Endothelial cell of umbilical vein (primary cell): Measurements from ENCODE around the gene PKDCC. TPM values are rescaled to one million over a fixed set of nuclear protein-coding genes. Genes with fewer than 3 reads are reported as not detected.
"Not testable (repeated sequence)": the region's sequence is repeated elsewhere in the genome, so short reads cannot be mapped to it uniquely, and the experiment has no call there.

Experiments
- BruUV-seq: library from RNA; stranded (reverse); fragments of 400-500 nt; replicated peaks from 2 replicates; lab custom pipeline; 2021; lab: Mats Ljungman, UMichigan
- CTCF ChIA-PET: fragments of 300-600, 350-600 bp; sonication (Branson Sonifier 250); formaldehyde crosslinking; loops from one replicate; lab custom pipeline; 2021; ENCODE audit warnings: antibody characterized with exemption, inconsistent platforms; lab: Charles Lee
- POLR2A ChIA-PET: fragments of 300-600, 350-600 bp; sonication (Branson Sonifier 250); formaldehyde crosslinking; loops from one replicate; lab custom pipeline; 2021; ENCODE audit warnings: antibody characterized with exemption, inconsistent platforms; lab: Charles Lee
- DNase-seq: peaks from one replicate; pipeline ENCODE4 v3.0.0-alpha.2; 2011; ENCODE audit warnings: low read depth, low spot score
- FAIRE-seq: peaks from 2 replicates; lab custom pipeline; 2011; peaks lifted over from hg19 to GRCh38; lab: Jason Lieb, UNC
- H2AFZ ChIP-seq: 2 replicates; pipeline ENCODE4 v1.6.0; 2012; ENCODE audit warnings: low read depth, low read length, control low read depth, inconsistent platforms
- H3K27ac ChIP-seq: 2 replicates; pipeline ENCODE4 v1.5.1; 2011; ENCODE audit warnings: low read depth, mild to moderate bottlenecking, control low read depth, low read length, moderate library complexity; ENCODE audit not compliant: insufficient read depth
- H3K27me3 ChIP-seq, 2 experiments: 2 replicates each; pipeline versions ENCODE4 v1.6.0 to v1.6.1; 2011; ENCODE audit warnings: low read length in 2 of 2, mixed read lengths in 1 of 2; ENCODE audit not compliant: control insufficient read depth in 2 of 2, insufficient read depth in 2 of 2
- H3K36me3 ChIP-seq, 2 experiments: 2 replicates in 1 of 2; 3 replicates in 1 of 2; pipeline ENCODE4 v1.5.1; 2011; ENCODE audit warnings: low read length in 2 of 2, mild to moderate bottlenecking in 1 of 2, moderate library complexity in 1 of 2; ENCODE audit not compliant: control insufficient read depth in 2 of 2, insufficient read depth in 2 of 2; ENCODE audit errors: extremely low read depth in 1 of 2
- H3K4me1 ChIP-seq: 3 replicates; pipeline ENCODE4 v1.5.1; 2011; ENCODE audit warnings: mild to moderate bottlenecking, low read length; ENCODE audit not compliant: control insufficient read depth, insufficient read depth; ENCODE audit errors: extremely low read depth
- H3K4me2 ChIP-seq: 2 replicates; pipeline ENCODE4 v1.6.1; 2011; ENCODE audit warnings: low read length, control low read depth, mixed read lengths; ENCODE audit not compliant: insufficient read depth
- H3K4me3 ChIP-seq, 3 experiments: fragments of 200-600 bp in 1 of 3; sonication (generic), shearing (Covaris generic) in 1 of 3; replicated peaks in 1 of 3; 2 replicates each; pipeline ENCODE4 v1.5.1; 2011 to 2016; ENCODE audit warnings: control low read depth in 3 of 3, low read length in 3 of 3, mild to moderate bottlenecking in 2 of 3, inconsistent platforms in 1 of 3, low read depth in 1 of 3, moderate library complexity in 1 of 3; ENCODE audit not compliant: insufficient read depth in 1 of 3
- H3K79me2 ChIP-seq: 2 replicates; pipeline ENCODE4 v1.6.0; 2012; ENCODE audit warnings: low read length, inconsistent platforms; ENCODE audit not compliant: control insufficient read depth, insufficient read depth
- H3K9ac ChIP-seq: replicated peaks from 2 replicates; pipeline ENCODE3; 2011; ENCODE audit warnings: low read length, control low read depth; ENCODE audit not compliant: insufficient read depth; ENCODE audit errors: extremely low read depth
- H3K9me1 ChIP-seq: replicated peaks from 3 replicates; pipeline ENCODE4 v1.6.0; 2011; ENCODE audit warnings: mild to moderate bottlenecking, low read length; ENCODE audit not compliant: control insufficient read depth, insufficient read depth; ENCODE audit errors: extremely low read depth
- H3K9me3 ChIP-seq: replicated peaks from 2 replicates; pipeline ENCODE4 v1.5.1; 2012; ENCODE audit warnings: low read length, inconsistent platforms; ENCODE audit not compliant: control insufficient read depth, insufficient read depth
- H4K20me1 ChIP-seq: replicated peaks from 2 replicates; pipeline ENCODE3; 2011; ENCODE audit warnings: mild to moderate bottlenecking, low read length; ENCODE audit not compliant: control insufficient read depth, insufficient read depth; ENCODE audit errors: extremely low read depth
- EZH2 ChIP-seq: IDR thresholded peaks from 2 replicates; pipeline ENCODE4 v1.6.1; 2012; ENCODE audit warnings: borderline replicate concordance, low read depth, mild to moderate bottlenecking, moderate library complexity, low read length, inconsistent platforms; ENCODE audit not compliant: severe bottlenecking
- FOS ChIP-seq: IDR thresholded peaks from 2 replicates; pipeline ENCODE4 v1.6.1; 2011; ENCODE audit warnings: mild to moderate bottlenecking, low read length, moderate library complexity, borderline replicate concordance; ENCODE audit not compliant: insufficient read depth
- GATA2 ChIP-seq: IDR thresholded peaks from 2 replicates; pipeline ENCODE4 v1.7.0; 2011; ENCODE audit warnings: low read depth, mild to moderate bottlenecking, moderate library complexity, mixed read lengths, low read length; ENCODE audit not compliant: insufficient read length, insufficient read depth
- JUN ChIP-seq: IDR thresholded peaks from 2 replicates; pipeline ENCODE4 v1.6.1; 2011; ENCODE audit warnings: borderline replicate concordance, low read depth; ENCODE audit not compliant: insufficient read length, insufficient read depth
- MYC ChIP-seq: IDR thresholded peaks from one replicate; pipeline ENCODE4 v1.6.1; 2011; ENCODE audit warnings: mild to moderate bottlenecking, low read depth, low read length
- POLR2A ChIP-seq: IDR thresholded peaks from 2 replicates; pipeline ENCODE4 v1.6.1; 2012; ENCODE audit warnings: low read depth, mild to moderate bottlenecking, control low read depth, low read length
- POLR2AphosphoS5 ChIP-seq: IDR thresholded peaks from 2 replicates; pipeline ENCODE4 v1.6.1; 2012; ENCODE audit warnings: low read depth, mild to moderate bottlenecking, control low read depth, low read length, moderate library complexity; ENCODE audit not compliant: insufficient read depth
- dilution Hi-C: fragments of 300-500 bp; cut with MboI; formaldehyde crosslinking; loops from one replicate; pipeline ENCODE4 v1.15.0; 2019; ENCODE audit warnings: low sequenced_read_pairs; ENCODE audit not compliant: extremely low pct_ligation_motif_present
- intact Hi-C: fragments of 100-400 bp; cut with micrococcal nuclease; formaldehyde crosslinking; loops from one replicate; pipeline ENCODE4 v1.10.0; 2022
- polyA plus RNA-seq, 4 experiments: library from polyadenylated mRNA; depleted of rRNA in 3 of 4; stranded (reverse) in 3 of 4; unstranded in 1 of 4; fragments of >200 nt; gene quantifications; 2 replicates each; pipeline versions ENCODE4 v1.2.1 to v1.2.3, GENCODE V29; 2011 to 2012; ENCODE audit warnings: missing spikeins in 1 of 4
- total RNA-seq: library from RNA; stranded (reverse); gene quantifications from 2 replicates; pipeline ENCODE4 v1.2.3, GENCODE V29; 2021
- TF ChIP-seq, protein P1 (sequence below), 2 donors: IDR thresholded peaks; 1 replicate in 1 of 2; 2 replicates in 1 of 2; pipeline ENCODE4 v1.5.1; 2011; ENCODE audit warnings: low read length in 2 of 2, mild to moderate bottlenecking in 2 of 2, moderate library complexity in 2 of 2, control low read depth in 1 of 2, inconsistent platforms in 1 of 2, low read depth in 1 of 2; ENCODE audit not compliant: insufficient read depth in 1 of 2; ENCODE audit errors: extremely low read depth in 1 of 2
- TF ChIP-seq, protein P2 (sequence below): IDR thresholded peaks from 2 replicates; pipeline ENCODE4 v1.6.1; 2011; ENCODE audit not compliant: insufficient read depth, insufficient read length

Gene PKDCC
- total and polyA plus RNA-seq, 2 donors (not counting 3 experiments of a cell fraction or from before 2014, with no cell fraction given): 3.0 to 5.9 TPM

DNA sequence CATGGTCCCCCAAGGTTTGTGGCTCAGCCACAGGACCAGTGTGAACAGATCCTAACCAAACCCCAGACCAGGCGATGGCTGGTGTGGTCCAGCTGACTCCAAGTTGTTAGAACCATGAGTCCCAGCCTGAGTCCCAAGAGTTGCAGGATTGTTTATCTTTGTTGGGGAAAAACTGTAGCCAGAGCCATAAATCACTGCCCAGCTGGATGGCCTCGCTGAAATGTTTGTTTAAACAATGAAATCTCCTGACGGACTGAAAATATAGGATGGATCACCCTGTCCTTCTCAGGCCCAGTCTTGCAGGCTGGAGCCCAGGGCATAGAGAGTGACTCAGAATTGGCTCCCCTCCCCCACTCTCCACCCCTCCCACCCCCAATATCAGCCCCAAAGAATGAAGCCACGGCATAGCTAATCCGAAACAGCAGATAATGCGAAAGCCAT is 36.4 kb downstream of the PKDCC start:
- FAIRE-seq (no peak), DNase-seq (no peak)
- Histone ChIP-seq H3K9ac (no peak overlapping the region), H2AFZ (no peak overlapping the region), H3K27ac (no peak overlapping the region), H3K4me1 (no peaks in the 10 kb centered on the region), H3K79me2 (no peaks in the 10 kb centered on the region), H3K4me3 (no peak overlapping the region), H3K27me3 (peaks cover 4 to 5% of the 10 kb centered on the region in 2 experiments), H3K4me2 (no peak overlapping the region), H3K9me3 (no peaks in the 10 kb centered on the region), H3K9me1 (no peaks in the 10 kb centered on the region), H3K36me3 (no peaks in the 10 kb centered on the region), H4K20me1 (no peaks in the 10 kb centered on the region)
- dilution Hi-C loops (loop anchor here (25.0 kb wide), 1 partner anchor 222 kb away; no protein-coding TSS in a partner anchor), intact Hi-C loops (no loop called here)
- ChIA-PET POLR2A (interaction anchor here (0.6 kb wide), 1 partner anchor 37 kb away, joined by 5 read pairs; the partner anchor contains the start of gene PKDCC), CTCF (interaction anchor here (1.2 to 13.8 kb wide), 3 partner anchors 213 to 243 kb away, joined by 3 to 625 read pairs (median 372); no protein-coding TSS in a partner anchor)
- TF ChIP-seq GATA2 (no peak), MYC (no peak), POLR2AphosphoS5 (no peak), POLR2A (no peak), FOS (no peak), JUN (no peak), EZH2 (no peak)
- TF ChIP-seq, protein P1, sequence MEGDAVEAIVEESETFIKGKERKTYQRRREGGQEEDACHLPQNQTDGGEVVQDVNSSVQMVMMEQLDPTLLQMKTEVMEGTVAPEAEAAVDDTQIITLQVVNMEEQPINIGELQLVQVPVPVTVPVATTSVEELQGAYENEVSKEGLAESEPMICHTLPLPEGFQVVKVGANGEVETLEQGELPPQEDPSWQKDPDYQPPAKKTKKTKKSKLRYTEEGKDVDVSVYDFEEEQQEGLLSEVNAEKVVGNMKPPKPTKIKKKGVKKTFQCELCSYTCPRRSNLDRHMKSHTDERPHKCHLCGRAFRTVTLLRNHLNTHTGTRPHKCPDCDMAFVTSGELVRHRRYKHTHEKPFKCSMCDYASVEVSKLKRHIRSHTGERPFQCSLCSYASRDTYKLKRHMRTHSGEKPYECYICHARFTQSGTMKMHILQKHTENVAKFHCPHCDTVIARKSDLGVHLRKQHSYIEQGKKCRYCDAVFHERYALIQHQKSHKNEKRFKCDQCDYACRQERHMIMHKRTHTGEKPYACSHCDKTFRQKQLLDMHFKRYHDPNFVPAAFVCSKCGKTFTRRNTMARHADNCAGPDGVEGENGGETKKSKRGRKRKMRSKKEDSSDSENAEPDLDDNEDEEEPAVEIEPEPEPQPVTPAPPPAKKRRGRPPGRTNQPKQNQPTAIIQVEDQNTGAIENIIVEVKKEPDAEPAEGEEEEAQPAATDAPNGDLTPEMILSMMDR (IDR thresholded peaks at IDR 0.05; ENCODE audit: extremely low read depth in 1 of 2, insufficient read depth in 1 of 2, low read depth in 1 of 2, low read length in 2 of 2): no peak
- TF ChIP-seq, protein P2, sequence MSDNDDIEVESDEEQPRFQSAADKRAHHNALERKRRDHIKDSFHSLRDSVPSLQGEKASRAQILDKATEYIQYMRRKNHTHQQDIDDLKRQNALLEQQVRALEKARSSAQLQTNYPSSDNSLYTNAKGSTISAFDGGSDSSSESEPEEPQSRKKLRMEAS: no peak
- BruUV-seq: no TSS peak

DNA sequence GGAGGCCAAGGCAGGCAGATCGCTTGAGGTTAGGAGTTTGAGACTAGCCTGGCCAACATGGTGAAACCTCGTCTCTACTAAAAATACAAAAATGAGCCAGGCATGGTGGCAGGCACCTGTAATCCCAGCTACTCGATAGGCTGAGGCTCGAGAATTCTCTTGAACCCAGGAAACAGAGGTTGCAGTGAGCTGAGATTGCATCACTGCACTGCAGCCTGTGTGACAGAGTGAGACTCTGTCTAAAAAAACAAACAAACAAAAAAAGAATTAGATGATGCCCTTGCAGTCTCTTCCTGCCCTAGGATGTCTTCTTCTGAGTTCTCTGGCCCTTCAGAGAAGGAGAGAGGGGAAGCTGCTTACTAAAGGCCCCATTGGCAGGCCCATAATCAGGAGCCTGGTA is 37.2 kb downstream of the PKDCC start:
- dilution Hi-C loops: loop anchor here (25.0 kb wide), 1 partner anchor 223 kb away; no protein-coding TSS in a partner anchor
- not testable (repeated sequence) for H3K27ac ChIP-seq, BruUV-seq

More for the DNA sequence above, 37.2 kb downstream of the PKDCC start:
- intact Hi-C loops: loop anchor here (5.0 kb wide), 1 partner anchor 118 kb away; no protein-coding TSS in a partner anchor
- H3K9me3 ChIP-seq, H3K27me3 ChIP-seq, DNase-seq, FAIRE-seq, H3K4me3 ChIP-seq, H3K36me3 ChIP-seq, H3K9me1 ChIP-seq, H4K20me1 ChIP-seq, H3K79me2 ChIP-seq, H3K9ac ChIP-seq, H3K4me1 ChIP-seq, H3K4me2 ChIP-seq, H2AFZ ChIP-seq: not testable (repeated sequence)
- POLR2A ChIA-PET: interaction anchor here (0.5 kb wide), 1 partner anchor 37 kb away, joined by 4 read pairs; no protein-coding TSS in a partner anchor
- CTCF ChIA-PET: interaction anchor here (12.7 to 13.8 kb wide), 2 partner anchors 214 to 232 kb away, joined by 372 to 625 read pairs; no protein-coding TSS in a partner anchor
